Endothelial cell of umbilical vein (primary cell): ENCODE data around the gene UNC5B. TPM values are rescaled to one million over a fixed set of nuclear protein-coding genes. Genes with fewer than 3 reads are reported as not detected.

ENCODE experiments used
- BruUV-seq: library from RNA; stranded (reverse); fragments of 400-500 nt; replicated peaks from 2 replicates; lab custom pipeline; 2021; lab: Mats Ljungman, UMichigan
- CTCF ChIA-PET: fragments of 300-600, 350-600 bp; sonication (Branson Sonifier 250); formaldehyde crosslinking; loops from one replicate; lab custom pipeline; 2021; ENCODE audit warnings: antibody characterized with exemption, inconsistent platforms; lab: Charles Lee
- POLR2A ChIA-PET: fragments of 300-600, 350-600 bp; sonication (Branson Sonifier 250); formaldehyde crosslinking; loops from one replicate; lab custom pipeline; 2021; ENCODE audit warnings: antibody characterized with exemption, inconsistent platforms; lab: Charles Lee
- DNase-seq: peaks from one replicate; pipeline ENCODE4 v3.0.0-alpha.2; 2011; ENCODE audit warnings: low read depth, low spot score
- FAIRE-seq: peaks from 2 replicates; lab custom pipeline; 2011; peaks lifted over from hg19 to GRCh38; lab: Jason Lieb, UNC
- H2AFZ ChIP-seq: 2 replicates; pipeline ENCODE4 v1.6.0; 2012; ENCODE audit warnings: low read depth, low read length, control low read depth, inconsistent platforms
- H3K27ac ChIP-seq: 2 replicates; pipeline ENCODE4 v1.5.1; 2011; ENCODE audit warnings: low read depth, mild to moderate bottlenecking, control low read depth, low read length, moderate library complexity; ENCODE audit not compliant: insufficient read depth
- H3K27me3 ChIP-seq, 2 experiments: 2 replicates each; pipeline versions ENCODE4 v1.6.0 to v1.6.1; 2011; ENCODE audit warnings: low read length in 2 of 2, mixed read lengths in 1 of 2; ENCODE audit not compliant: control insufficient read depth in 2 of 2, insufficient read depth in 2 of 2
- H3K36me3 ChIP-seq, 2 experiments: 2 replicates in 1 of 2; 3 replicates in 1 of 2; pipeline ENCODE4 v1.5.1; 2011; ENCODE audit warnings: low read length in 2 of 2, mild to moderate bottlenecking in 1 of 2, moderate library complexity in 1 of 2; ENCODE audit not compliant: control insufficient read depth in 2 of 2, insufficient read depth in 2 of 2; ENCODE audit errors: extremely low read depth in 1 of 2
- H3K4me1 ChIP-seq: 3 replicates; pipeline ENCODE4 v1.5.1; 2011; ENCODE audit warnings: mild to moderate bottlenecking, low read length; ENCODE audit not compliant: control insufficient read depth, insufficient read depth; ENCODE audit errors: extremely low read depth
- H3K4me2 ChIP-seq: 2 replicates; pipeline ENCODE4 v1.6.1; 2011; ENCODE audit warnings: low read length, control low read depth, mixed read lengths; ENCODE audit not compliant: insufficient read depth
- H3K4me3 ChIP-seq, 3 experiments: fragments of 200-600 bp in 1 of 3; sonication (generic), shearing (Covaris generic) in 1 of 3; replicated peaks in 1 of 3; 2 replicates each; pipeline ENCODE4 v1.5.1; 2011 to 2016; ENCODE audit warnings: control low read depth in 3 of 3, low read length in 3 of 3, mild to moderate bottlenecking in 2 of 3, inconsistent platforms in 1 of 3, low read depth in 1 of 3, moderate library complexity in 1 of 3; ENCODE audit not compliant: insufficient read depth in 1 of 3
- H3K79me2 ChIP-seq: 2 replicates; pipeline ENCODE4 v1.6.0; 2012; ENCODE audit warnings: low read length, inconsistent platforms; ENCODE audit not compliant: control insufficient read depth, insufficient read depth
- H3K9ac ChIP-seq: replicated peaks from 2 replicates; pipeline ENCODE3; 2011; ENCODE audit warnings: low read length, control low read depth; ENCODE audit not compliant: insufficient read depth; ENCODE audit errors: extremely low read depth
- H3K9me1 ChIP-seq: replicated peaks from 3 replicates; pipeline ENCODE4 v1.6.0; 2011; ENCODE audit warnings: mild to moderate bottlenecking, low read length; ENCODE audit not compliant: control insufficient read depth, insufficient read depth; ENCODE audit errors: extremely low read depth
- H3K9me3 ChIP-seq: replicated peaks from 2 replicates; pipeline ENCODE4 v1.5.1; 2012; ENCODE audit warnings: low read length, inconsistent platforms; ENCODE audit not compliant: control insufficient read depth, insufficient read depth
- H4K20me1 ChIP-seq: replicated peaks from 2 replicates; pipeline ENCODE3; 2011; ENCODE audit warnings: mild to moderate bottlenecking, low read length; ENCODE audit not compliant: control insufficient read depth, insufficient read depth; ENCODE audit errors: extremely low read depth
- EZH2 ChIP-seq: IDR thresholded peaks from 2 replicates; pipeline ENCODE4 v1.6.1; 2012; ENCODE audit warnings: borderline replicate concordance, low read depth, mild to moderate bottlenecking, moderate library complexity, low read length, inconsistent platforms; ENCODE audit not compliant: severe bottlenecking
- FOS ChIP-seq: IDR thresholded peaks from 2 replicates; pipeline ENCODE4 v1.6.1; 2011; ENCODE audit warnings: mild to moderate bottlenecking, low read length, moderate library complexity, borderline replicate concordance; ENCODE audit not compliant: insufficient read depth
- GATA2 ChIP-seq: IDR thresholded peaks from 2 replicates; pipeline ENCODE4 v1.7.0; 2011; ENCODE audit warnings: low read depth, mild to moderate bottlenecking, moderate library complexity, mixed read lengths, low read length; ENCODE audit not compliant: insufficient read length, insufficient read depth
- JUN ChIP-seq: IDR thresholded peaks from 2 replicates; pipeline ENCODE4 v1.6.1; 2011; ENCODE audit warnings: borderline replicate concordance, low read depth; ENCODE audit not compliant: insufficient read length, insufficient read depth
- MYC ChIP-seq: IDR thresholded peaks from one replicate; pipeline ENCODE4 v1.6.1; 2011; ENCODE audit warnings: mild to moderate bottlenecking, low read depth, low read length
- POLR2A ChIP-seq: IDR thresholded peaks from 2 replicates; pipeline ENCODE4 v1.6.1; 2012; ENCODE audit warnings: low read depth, mild to moderate bottlenecking, control low read depth, low read length
- POLR2AphosphoS5 ChIP-seq: IDR thresholded peaks from 2 replicates; pipeline ENCODE4 v1.6.1; 2012; ENCODE audit warnings: low read depth, mild to moderate bottlenecking, control low read depth, low read length, moderate library complexity; ENCODE audit not compliant: insufficient read depth
- dilution Hi-C: fragments of 300-500 bp; cut with MboI; formaldehyde crosslinking; loops from one replicate; pipeline ENCODE4 v1.15.0; 2019; ENCODE audit warnings: low sequenced_read_pairs; ENCODE audit not compliant: extremely low pct_ligation_motif_present
- intact Hi-C: fragments of 100-400 bp; cut with micrococcal nuclease; formaldehyde crosslinking; loops from one replicate; pipeline ENCODE4 v1.10.0; 2022
- polyA plus RNA-seq, 4 experiments: library from polyadenylated mRNA; depleted of rRNA in 3 of 4; stranded (reverse) in 3 of 4; unstranded in 1 of 4; fragments of >200 nt; gene quantifications; 2 replicates each; pipeline versions ENCODE4 v1.2.1 to v1.2.3, GENCODE V29; 2011 to 2012; ENCODE audit warnings: missing spikeins in 1 of 4
- total RNA-seq: library from RNA; stranded (reverse); gene quantifications from 2 replicates; pipeline ENCODE4 v1.2.3, GENCODE V29; 2021
- TF ChIP-seq, protein P1 (sequence below), 2 donors: IDR thresholded peaks; 1 replicate in 1 of 2; 2 replicates in 1 of 2; pipeline ENCODE4 v1.5.1; 2011; ENCODE audit warnings: low read length in 2 of 2, mild to moderate bottlenecking in 2 of 2, moderate library complexity in 2 of 2, control low read depth in 1 of 2, inconsistent platforms in 1 of 2, low read depth in 1 of 2; ENCODE audit not compliant: insufficient read depth in 1 of 2; ENCODE audit errors: extremely low read depth in 1 of 2
- TF ChIP-seq, protein P2 (sequence below): IDR thresholded peaks from 2 replicates; pipeline ENCODE4 v1.6.1; 2011; ENCODE audit not compliant: insufficient read depth, insufficient read length

The UNC5B gene
- total and polyA plus RNA-seq, 2 donors (not counting 3 experiments of a cell fraction or from before 2014, with no cell fraction given): 0.39 to 2.5 TPM

DNA sequence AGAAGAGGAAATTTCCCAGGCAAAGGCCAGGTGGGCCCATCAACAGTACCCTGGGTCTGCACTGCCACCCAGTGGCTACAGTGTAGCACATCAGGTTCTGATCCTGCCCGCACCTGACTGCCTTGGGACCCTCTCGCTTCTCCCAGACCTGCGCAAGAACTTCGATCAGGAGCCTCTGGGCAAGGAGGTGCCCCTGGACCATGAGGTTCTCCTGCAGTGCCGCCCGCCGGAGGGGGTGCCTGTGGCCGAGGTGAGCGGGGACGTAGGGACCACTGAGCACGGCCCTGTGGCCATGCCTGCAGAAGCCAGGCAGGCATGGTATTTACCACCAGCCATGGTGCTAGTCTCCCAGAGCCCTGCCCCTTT lies 72.8 kb downstream of the UNC5B start:
- H3K4me3 ChIP-seq: no peak overlapping the region
- no peak overlapping the region for H3K27ac ChIP-seq
- TF ChIP-seq, protein P1, sequence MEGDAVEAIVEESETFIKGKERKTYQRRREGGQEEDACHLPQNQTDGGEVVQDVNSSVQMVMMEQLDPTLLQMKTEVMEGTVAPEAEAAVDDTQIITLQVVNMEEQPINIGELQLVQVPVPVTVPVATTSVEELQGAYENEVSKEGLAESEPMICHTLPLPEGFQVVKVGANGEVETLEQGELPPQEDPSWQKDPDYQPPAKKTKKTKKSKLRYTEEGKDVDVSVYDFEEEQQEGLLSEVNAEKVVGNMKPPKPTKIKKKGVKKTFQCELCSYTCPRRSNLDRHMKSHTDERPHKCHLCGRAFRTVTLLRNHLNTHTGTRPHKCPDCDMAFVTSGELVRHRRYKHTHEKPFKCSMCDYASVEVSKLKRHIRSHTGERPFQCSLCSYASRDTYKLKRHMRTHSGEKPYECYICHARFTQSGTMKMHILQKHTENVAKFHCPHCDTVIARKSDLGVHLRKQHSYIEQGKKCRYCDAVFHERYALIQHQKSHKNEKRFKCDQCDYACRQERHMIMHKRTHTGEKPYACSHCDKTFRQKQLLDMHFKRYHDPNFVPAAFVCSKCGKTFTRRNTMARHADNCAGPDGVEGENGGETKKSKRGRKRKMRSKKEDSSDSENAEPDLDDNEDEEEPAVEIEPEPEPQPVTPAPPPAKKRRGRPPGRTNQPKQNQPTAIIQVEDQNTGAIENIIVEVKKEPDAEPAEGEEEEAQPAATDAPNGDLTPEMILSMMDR (IDR thresholded peaks at IDR 0.05; ENCODE audit: extremely low read depth in 1 of 2, insufficient read depth in 1 of 2, low read depth in 1 of 2, low read length in 2 of 2): peak; percentile 64 to 82
- TF ChIP-seq FOS: no peak
- H4K20me1 ChIP-seq: no peaks in the 10 kb centered on the region
- H3K27me3 ChIP-seq: no peaks in the 10 kb centered on the region
- H3K36me3 ChIP-seq: no peaks in the 10 kb centered on the region
- intact Hi-C loops (loop anchor here (1.0 kb wide), 4 partner anchors 15 to 382 kb away; no protein-coding TSS in a partner anchor), dilution Hi-C loops (no loop called here)
- POLR2A ChIA-PET: no interaction called here
- H3K9ac ChIP-seq: no peak overlapping the region
- no peaks in the 10 kb centered on the region for H3K9me3 ChIP-seq
- no peaks in the 10 kb centered on the region for H3K4me1 ChIP-seq
- BruUV-seq: no TSS peak
- CTCF ChIA-PET: interaction anchor here (0.7 to 7.6 kb wide), 17 partner anchors 8 to 824 kb away, joined by 3 to 108 read pairs (median 5); no protein-coding TSS in a partner anchor
- no peaks in the 10 kb centered on the region for H3K9me1 ChIP-seq
- H3K79me2 ChIP-seq: no peaks in the 10 kb centered on the region
- DNase-seq: peak; percentile 36
- H2AFZ ChIP-seq: no peak overlapping the region
- no peak overlapping the region for H3K4me2 ChIP-seq
- FAIRE-seq: peak; percentile 87

DNA sequence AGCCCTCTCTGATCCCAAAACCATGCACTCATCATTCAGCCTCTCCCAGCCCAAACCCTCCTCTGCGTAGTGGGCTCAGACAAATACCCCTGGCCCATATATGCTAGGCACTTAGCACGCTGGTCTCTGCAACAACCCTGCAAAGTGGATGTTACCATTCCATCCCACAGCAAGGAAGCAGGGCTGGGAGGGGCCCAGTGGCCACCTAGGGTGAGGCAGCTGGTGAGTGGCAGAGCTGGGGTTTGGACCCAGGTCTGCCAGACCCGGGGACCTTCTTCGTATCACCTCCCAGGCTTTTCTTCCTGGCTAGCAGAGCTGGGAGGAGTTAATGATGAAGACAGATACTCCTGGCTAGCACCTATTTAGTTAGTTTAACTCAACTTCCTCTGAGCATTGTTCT lies 73.6 kb downstream of the UNC5B start:
- no peaks in the 10 kb centered on the region for H4K20me1 ChIP-seq
- no peaks in the 10 kb centered on the region for H3K27me3 ChIP-seq
- no peak overlapping the region for H3K4me2 ChIP-seq
- H3K9ac ChIP-seq: no peak overlapping the region
- H3K9me1 ChIP-seq: no peaks in the 10 kb centered on the region
- H3K36me3 ChIP-seq: no peaks in the 10 kb centered on the region
- no peak for FAIRE-seq
- H3K27ac ChIP-seq: no peak overlapping the region
- DNase-seq: no peak
- H3K4me3 ChIP-seq: no peak overlapping the region
- no peak overlapping the region for H2AFZ ChIP-seq
- no peaks in the 10 kb centered on the region for H3K9me3 ChIP-seq
- ChIA-PET CTCF (interaction anchor here (1.3 to 7.6 kb wide), 5 partner anchors 12 to 383 kb away, joined by 3 to 108 read pairs (median 80); no protein-coding TSS in a partner anchor), POLR2A (no interaction called here)
- H3K79me2 ChIP-seq: no peaks in the 10 kb centered on the region
- no TSS peak for BruUV-seq
- dilution Hi-C loops: no loop called here
- intact Hi-C loops: loop anchor here (1.0 kb wide), 4 partner anchors 16 to 383 kb away; no protein-coding TSS in a partner anchor
- H3K4me1 ChIP-seq: no peaks in the 10 kb centered on the region
- TF ChIP-seq GATA2 (no peak), JUN (no peak), FOS (no peak), MYC (no peak), POLR2AphosphoS5 (no peak), POLR2A (no peak), EZH2 (no peak)
- TF ChIP-seq, protein P2, sequence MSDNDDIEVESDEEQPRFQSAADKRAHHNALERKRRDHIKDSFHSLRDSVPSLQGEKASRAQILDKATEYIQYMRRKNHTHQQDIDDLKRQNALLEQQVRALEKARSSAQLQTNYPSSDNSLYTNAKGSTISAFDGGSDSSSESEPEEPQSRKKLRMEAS: no peak
- TF ChIP-seq, protein P1 (IDR thresholded peaks at IDR 0.05; ENCODE audit: extremely low read depth in 1 of 2, insufficient read depth in 1 of 2, low read depth in 1 of 2, low read length in 2 of 2): no peak
